Fibroblast of mammary gland (primary cell): ENCODE measurements around the gene UBQLN4.

ENCODE experiments used
- DNase-seq: peaks from one replicate; pipeline ENCODE4 v3.0.0-alpha.2; 2010; ENCODE audit warnings: low read depth
- H3K4me3 ChIP-seq: 2 replicates; pipeline ENCODE4 v1.5.1; 2011; ENCODE audit warnings: low read depth, mild to moderate bottlenecking, low read length, moderate library complexity; ENCODE audit not compliant: control insufficient read depth
- CTCF ChIP-seq: conservative IDR thresholded peaks from 2 replicates; pipeline ENCODE4 v1.5.1; 2011; ENCODE audit warnings: low read depth, low read length, inconsistent platforms; ENCODE audit not compliant: control insufficient read depth, insufficient read depth

The UBQLN4 gene

GRCh38 chr1:156080863-156081179, 27.2 kb upstream of the UBQLN4 start:
- DNase-seq = no peak
- H3K4me3 ChIP-seq = peak overlapping the region; percentile 46
- TF ChIP-seq CTCF = no peak

DNA sequence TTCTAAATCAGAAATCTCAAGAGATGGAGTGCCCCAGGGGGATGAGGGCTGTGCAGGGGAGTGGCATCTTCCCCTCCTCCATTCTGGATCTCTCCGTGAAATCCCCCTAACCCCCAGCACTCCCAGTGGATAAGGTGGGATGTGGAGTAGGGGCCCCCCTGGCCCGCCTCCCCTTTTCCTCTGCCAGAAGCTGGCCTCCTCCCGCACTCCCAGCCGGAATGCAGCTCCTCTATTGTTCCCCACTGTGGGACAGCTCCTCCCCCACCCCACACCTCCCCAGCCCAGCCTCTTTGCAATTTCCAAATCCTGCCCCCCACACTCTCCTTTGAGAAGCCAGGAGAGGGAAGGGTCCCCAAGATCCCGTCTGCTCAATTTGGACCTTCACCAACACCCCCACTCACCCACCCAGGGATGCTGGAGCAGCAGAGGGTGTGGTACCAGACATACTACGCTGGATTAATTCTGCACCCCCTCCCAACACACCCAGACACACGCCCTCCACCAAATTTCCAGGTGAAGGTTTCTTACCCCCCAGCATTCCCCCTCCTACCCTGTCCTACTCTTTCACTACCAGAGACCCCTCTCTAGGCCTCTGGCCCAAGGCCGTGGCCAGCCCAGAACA, 26.8 kb upstream of the UBQLN4 start:
- no peak for DNase-seq
- TF ChIP-seq CTCF = no peak
- no peak overlapping the region for H3K4me3 ChIP-seq

GRCh38 chr1:156079762-156080161, 26.2 kb upstream of the UBQLN4 start:
- no peak overlapping the region for H3K4me3 ChIP-seq
- no peak for TF ChIP-seq CTCF
- no peak for DNase-seq

DNA sequence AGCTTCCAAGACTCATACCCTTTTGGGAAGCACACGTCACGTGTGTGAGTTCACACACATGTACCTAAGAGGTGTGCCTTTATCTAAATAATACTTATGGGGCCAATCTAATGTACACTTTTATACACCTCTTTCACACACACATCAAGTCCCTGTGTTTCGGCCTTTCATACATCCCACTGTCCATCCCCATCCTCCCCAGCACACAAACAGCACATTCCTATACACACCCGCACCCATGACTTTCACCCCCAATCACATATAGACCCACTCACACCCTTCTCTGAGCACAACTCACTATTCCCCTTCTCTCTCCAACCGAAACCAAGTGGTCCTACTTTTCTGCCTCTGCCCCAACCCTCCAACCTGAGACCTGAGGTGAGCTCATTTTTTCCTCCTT, 25.1 kb upstream of the UBQLN4 start:
- no peak overlapping the region for H3K4me3 ChIP-seq
- no peak for TF ChIP-seq CTCF
- no peak for DNase-seq

DNA sequence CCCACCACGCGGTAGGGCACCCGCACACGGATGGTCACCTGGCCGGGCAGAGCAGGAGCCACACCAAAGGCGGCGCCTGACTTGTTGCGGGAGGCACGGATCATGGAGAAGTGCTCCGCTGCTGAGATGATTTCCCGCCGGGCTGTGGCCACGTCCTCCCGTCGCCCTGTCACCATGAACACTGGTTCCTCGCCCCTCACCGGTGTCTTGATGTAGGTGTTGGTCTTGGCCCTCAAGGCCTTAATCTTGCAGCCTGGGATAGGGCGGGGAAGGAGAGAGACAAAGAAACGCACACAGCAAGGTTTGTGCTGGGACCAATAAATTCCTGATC, 23.8 kb upstream of the UBQLN4 start:
- TF ChIP-seq CTCF = no peak
- no peak overlapping the region for H3K4me3 ChIP-seq
- no peak for DNase-seq

DNA sequence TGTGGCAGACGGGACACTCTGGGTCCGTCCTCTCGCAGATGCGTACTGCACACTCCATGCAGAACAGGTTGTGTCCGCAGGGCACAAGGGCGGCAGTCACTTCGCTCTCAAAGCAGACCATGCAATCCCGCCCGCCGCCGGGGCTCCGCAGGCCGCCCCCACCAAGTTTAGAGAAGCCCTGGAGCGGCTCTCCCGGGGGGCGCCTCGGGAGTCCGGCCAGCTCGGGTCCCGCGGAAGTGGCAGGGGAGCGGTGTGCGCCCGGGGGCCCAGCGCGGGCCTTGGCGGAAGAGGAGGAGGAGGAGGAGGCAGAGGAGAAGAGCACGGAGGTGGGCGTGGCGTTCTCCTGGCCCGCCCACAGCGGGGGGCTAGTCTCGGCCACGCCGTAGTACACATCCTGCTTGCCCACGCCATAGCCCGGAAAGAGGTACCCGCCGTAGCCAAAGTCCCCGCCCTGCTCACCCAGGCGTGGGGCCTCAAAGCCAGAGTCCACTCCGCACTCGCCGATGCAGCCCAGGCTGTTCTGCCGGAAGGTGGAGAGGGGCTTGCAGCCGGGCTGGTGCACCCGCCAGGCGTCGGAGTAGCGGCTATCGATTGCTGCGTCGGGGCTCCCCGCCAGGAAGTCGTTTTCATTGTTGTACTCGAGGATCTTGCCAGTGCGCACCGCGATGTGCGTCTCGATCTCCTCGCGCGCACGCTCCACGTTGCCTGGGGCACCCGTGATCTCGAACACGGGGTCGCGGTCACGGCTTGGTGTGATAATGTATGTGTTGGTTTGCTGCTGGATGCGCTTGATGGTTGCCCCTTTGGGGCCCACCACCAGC, 23.2 kb upstream of the UBQLN4 start:
- peak; percentile 22 for DNase-seq
- peak overlapping the region; percentile 40 for H3K4me3 ChIP-seq
- no peak for TF ChIP-seq CTCF
